HG03565 (cell line): Measurements from ENCODE around the gene RBM6.
"Not testable (repeated sequence)": the region's sequence is repeated elsewhere in the genome, so short reads cannot be mapped to it uniquely, and the experiment has no call there.

Experiments
- ATAC-seq: cut with Tn5 transposase; IDR thresholded peaks from one replicate; pipeline ENCODE4 v1.9.1; 2021; ENCODE audit warnings: mild to moderate bottlenecking, moderate library complexity; ENCODE audit not compliant: unreplicated experiment

Gene RBM6, protein sequence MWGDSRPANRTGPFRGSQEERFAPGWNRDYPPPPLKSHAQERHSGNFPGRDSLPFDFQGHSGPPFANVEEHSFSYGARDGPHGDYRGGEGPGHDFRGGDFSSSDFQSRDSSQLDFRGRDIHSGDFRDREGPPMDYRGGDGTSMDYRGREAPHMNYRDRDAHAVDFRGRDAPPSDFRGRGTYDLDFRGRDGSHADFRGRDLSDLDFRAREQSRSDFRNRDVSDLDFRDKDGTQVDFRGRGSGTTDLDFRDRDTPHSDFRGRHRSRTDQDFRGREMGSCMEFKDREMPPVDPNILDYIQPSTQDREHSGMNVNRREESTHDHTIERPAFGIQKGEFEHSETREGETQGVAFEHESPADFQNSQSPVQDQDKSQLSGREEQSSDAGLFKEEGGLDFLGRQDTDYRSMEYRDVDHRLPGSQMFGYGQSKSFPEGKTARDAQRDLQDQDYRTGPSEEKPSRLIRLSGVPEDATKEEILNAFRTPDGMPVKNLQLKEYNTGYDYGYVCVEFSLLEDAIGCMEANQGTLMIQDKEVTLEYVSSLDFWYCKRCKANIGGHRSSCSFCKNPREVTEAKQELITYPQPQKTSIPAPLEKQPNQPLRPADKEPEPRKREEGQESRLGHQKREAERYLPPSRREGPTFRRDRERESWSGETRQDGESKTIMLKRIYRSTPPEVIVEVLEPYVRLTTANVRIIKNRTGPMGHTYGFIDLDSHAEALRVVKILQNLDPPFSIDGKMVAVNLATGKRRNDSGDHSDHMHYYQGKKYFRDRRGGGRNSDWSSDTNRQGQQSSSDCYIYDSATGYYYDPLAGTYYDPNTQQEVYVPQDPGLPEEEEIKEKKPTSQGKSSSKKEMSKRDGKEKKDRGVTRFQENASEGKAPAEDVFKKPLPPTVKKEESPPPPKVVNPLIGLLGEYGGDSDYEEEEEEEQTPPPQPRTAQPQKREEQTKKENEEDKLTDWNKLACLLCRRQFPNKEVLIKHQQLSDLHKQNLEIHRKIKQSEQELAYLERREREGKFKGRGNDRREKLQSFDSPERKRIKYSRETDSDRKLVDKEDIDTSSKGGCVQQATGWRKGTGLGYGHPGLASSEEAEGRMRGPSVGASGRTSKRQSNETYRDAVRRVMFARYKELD

DNA sequence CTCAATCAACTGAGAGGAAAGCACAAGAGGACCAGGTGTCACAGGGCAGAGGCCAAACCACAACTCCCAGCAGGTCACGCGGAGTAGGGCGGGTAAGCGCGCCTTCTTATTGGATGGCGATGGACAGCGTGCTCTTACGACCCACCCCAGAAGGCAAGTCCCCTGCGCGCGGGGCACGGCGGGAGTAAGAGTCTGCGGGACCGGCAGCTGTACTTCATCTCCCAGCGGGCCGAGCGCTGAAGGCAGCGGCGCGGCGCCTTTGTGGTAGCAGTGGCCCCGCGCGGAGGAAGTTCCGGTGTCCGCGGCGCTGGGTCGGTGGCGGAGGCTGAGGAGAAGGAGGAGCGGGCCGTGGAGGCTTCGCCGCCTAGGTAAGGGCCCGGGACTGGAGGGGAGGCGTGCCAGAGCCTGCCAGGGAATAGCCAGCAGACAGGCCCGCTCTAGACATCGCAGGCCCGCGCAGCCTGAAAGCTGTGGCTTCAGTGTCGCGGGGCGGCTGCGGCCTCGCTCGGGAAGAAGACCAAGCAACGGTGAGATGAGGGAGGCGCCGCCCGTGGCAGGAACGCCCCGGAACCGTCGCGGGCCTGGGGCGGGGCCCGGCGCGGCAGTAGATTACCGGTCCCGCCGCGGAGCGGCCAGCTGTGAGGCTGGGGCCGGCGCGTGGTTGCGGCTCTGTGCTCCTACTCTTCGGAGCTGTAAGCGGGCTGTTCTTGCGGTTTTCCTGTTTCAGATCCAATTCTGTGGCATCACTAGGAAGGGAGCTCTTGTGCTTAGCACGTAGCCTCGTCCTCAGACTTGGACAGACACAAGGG lies at the start of gene RBM6:
RBM6 (plus strand) TSS at position 293 of the 809 bp plus-strand sequence. CDS start 22,492 bp downstream, outside the sequence.
- peak; percentile 83 for ATAC-seq

- no peak for ATAC-seq
These were observed 44.2 kb upstream of the RBM6 start for GRCh38 chr3:49895791-49896190.

DNA sequence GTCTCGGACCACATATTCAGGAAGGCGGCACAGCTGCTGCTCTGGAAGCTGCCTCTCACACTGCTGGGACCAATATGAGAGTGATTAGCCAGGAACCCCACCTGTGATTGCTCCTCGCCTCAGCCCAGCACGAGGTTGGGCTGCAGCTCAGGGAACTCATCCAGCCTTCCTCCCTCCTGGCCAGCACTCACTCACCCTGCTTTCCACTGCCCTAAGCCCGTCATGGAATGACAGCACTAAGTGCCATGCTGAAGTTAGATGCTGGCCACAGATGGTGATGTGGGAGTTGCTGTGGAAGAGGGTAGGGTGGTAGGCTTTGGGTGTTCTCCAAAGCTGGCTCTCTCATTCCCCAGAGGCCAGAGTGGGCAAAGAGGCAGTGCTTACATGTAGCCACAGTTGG lies 43.6 kb upstream of the RBM6 start:
- no peak for ATAC-seq

GRCh38 chr3:49898991-49899390 lies 41.0 kb upstream of the RBM6 start:
- ATAC-seq: no peak

DNA sequence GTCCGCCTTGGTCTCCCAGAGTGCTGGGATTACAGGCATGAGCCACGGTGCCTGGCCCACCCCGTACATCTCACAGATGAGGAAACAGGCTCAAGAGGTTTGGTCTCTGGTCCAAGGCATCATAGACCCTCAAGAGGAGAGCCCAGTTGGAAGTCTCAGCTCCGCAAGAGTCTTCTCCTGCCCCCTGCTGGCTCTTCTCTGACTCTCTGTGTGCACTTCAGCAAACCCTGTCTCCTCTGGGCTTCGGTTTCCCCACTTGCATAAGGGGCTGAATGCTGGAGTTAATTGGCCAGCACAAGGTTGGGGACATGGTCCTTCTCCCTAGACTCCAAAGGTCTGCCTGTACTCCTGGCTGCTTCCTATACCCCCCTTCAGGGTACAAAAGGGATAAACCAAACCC lies 40.1 kb upstream of the RBM6 start:
- no peak for ATAC-seq

DNA sequence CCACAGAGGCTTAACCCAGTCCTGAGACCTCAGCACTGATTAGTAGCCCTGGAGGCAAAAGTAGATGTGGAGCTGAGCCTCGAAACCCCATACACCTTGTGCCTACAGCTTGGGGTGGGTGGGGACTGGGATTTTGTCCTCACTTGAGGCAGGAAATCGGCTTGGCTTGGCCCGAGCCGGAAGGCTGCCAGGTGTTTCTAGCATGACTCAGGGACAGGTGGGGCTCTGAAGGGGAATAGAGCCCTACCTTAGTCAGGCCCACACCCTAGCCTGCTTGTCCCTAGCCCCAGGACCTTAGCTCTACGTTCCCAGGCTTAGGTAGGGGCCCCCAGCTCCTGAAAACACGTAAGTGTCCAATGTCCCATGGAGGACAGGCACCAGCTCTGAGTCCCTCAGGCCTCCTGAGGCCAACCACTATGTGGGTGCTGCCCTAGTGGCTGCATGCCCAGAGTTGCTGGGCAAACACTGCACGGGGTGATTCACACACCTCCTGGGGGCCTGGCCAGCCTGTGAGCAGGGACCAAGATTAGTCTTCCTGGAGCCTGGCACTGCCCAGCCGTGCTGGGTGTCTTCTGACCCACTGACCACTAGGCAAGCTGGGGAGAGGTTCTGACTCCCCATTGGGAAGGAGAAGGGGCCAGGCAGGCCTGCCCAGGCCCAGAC lies 39.3 kb upstream of the RBM6 start:
- no peak for ATAC-seq

GRCh38 chr3:49901366-49902339 lies 38.3 kb upstream of the RBM6 start:
- ATAC-seq: no peak

DNA sequence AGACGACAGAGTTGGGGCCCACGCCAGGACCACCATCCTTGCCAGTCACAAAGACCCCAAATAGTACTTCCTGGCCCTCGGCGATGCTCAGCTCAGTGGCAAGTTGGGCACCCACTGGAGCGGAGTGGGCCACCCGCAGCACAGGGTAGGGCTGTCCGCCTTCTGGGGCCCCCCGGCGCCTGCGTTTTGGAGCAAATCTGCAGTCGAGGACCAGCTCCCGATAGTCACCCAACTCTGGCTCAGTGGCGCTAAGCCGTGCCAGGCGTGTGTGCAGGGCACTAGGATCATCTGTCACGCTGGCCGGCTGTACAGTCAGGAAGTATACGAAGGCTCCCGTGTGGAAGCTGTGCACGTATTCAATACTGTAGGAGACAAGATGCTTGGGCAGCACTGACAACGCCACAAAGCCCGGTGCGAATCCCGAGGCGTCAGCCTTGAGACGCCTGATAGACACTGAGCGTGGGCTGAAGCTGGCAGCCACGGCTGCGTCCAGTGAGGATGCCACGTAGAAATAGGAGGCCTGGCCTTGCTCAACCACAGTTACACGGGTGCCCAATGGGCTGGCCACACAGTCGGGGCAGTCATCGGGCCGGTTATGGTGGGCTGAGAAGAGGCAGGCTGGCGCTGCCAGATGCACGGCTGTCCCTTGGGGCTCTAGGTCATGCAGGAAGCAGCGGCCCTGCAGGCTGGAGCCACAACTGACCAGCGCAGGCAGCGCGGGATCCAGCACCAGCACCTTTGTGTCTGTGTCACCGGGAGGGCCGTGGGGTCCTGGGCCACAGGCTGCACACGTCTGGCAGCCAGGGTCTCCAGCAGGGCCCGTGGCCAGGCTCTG lies 37.2 kb upstream of the RBM6 start:
- ATAC-seq: no peak

DNA sequence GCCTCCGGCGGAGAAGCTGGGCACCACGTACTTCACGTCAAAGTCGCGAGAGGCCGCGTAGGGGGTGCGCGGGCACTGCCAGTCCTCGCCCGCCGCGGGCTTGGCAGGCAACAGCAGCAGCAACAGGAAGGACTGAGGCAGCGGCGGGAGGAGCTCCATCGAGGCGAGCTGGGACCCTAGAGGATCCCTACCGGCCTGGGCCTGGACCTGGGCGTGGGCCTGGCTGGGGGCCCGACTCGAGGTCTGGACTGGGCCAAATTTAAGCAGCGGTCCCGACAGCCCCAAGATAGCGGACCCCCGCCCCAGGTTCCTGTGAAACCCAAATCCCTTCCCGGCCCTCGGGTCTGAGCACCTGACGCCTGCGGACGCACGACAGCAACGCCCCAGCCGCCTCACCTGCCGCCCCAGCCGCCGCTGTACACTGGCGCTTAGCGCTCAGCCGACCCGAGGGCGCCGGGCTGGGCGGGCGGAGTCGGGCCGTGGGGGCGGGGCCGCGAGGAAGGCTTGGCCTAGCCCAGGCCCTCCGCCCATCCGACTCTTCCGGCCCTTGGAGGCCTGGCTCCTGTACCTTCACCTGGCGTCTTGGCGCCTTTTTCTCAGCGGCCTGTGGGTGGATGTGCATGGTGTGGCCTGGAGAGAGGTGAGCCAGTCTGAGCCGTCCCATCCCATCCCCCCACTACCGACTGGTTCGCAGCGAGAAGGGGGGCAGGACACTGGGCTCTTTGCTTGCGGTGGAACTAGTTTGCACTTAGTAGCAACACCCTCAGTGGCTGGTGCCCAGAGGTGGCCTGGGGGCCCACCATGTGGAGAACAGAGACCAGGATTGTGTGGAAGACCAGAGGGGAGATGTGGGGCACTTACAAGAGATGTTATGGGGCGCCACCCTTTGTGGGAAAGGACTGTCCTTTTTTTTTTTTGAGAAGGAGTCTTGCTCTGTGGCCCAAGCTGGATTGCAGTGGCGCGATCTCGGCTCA lies 36.2 kb upstream of the RBM6 start, which contains the start of gene MST1R:
MST1R (minus strand) TSS at position 423 of the 974 bp plus-strand sequence; CDS start at position 159, 264 bp downstream.
- ATAC-seq: no peak

- not testable (repeated sequence) for ATAC-seq
These were observed 35.5 kb upstream of the RBM6 start for GRCh38 chr3:49904448-49904847.

DNA sequence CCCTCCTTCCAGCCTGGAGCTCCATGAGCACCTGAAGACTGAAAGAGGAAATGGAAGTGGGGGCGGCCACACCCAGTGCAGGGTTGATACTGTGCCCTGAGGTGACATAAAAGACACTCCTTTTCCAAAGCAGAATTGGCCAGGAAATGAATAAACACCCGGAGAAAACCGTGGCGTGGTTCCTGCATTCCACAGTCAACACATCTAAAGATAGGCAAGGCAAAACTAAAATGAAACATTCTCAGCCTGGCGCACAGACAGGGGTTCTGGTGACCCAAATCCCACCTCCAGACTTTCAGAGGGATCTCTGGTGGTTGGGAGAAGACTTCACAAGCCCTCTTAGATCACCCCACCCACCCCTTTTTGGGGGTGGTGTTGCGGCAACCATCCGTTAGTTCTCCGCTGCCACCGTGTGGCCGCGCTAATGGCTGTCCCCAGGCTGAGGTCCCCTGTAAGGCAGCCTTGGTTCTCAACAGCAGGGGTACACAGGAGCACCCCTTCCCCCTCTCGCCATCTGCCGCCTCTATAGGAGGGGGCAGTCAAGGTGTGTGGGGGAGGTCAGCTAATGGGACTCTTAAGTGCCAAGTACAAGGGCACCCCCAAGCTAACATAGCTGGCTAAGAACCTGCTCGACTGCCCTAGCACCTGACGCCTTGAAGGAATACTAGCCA lies 33.7 kb upstream of the RBM6 start:
- ATAC-seq: no peak

GRCh38 chr3:49908373-49909199 lies 31.4 kb upstream of the RBM6 start:
- ATAC-seq: no peak

- ATAC-seq: no peak
These were observed 29.4 kb upstream of the RBM6 start for GRCh38 chr3:49910409-49911123.

DNA sequence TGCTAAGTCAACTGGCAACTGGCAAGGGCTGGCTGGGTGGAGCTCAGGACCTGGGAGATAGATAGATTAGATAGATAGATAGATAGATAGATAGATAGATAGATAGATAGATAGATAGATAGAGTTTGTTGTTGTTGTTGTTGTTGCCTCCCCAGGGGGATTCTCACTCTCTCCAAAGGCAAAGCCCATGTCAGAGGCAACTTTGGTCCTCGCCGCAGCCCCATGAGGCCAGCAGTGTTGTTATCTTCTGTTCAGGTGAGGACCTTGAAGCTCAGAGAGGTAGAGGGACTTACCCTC lies 28.9 kb upstream of the RBM6 start:
- no peak for ATAC-seq

DNA sequence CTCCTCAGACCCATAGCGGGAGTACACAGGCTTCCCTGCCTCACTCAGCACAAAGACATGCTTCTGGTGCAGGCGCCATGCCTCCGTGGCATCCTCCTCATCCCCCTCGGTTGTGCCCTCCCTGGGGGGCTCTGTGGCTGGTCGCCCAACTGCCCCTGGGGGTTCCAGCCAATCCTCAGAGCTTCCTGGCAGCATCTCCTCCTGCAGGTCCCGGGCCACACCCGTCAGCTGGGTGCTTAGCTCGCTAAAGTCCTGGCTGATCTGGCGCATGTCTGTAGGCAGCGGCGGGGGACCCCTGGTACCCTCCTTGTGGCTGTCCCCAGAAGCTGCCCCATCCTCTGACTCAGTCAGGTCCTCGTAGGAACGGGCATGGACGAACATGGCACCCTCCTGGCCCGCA lies 28.3 kb upstream of the RBM6 start:
- no peak for ATAC-seq
